ENCODE results near the gene C22orf15. TPM values are rescaled to one million over a fixed set of nuclear protein-coding genes. Genes with fewer than 3 reads are reported as not detected.
A peak's percentile ranks its signal among the peaks of the same experiment; 100 is the strongest.

The C22orf15 gene
- total and polyA plus RNA-seq, 7 donors = 0.04 to 0.34 TPM; not detected in 5

DNA sequence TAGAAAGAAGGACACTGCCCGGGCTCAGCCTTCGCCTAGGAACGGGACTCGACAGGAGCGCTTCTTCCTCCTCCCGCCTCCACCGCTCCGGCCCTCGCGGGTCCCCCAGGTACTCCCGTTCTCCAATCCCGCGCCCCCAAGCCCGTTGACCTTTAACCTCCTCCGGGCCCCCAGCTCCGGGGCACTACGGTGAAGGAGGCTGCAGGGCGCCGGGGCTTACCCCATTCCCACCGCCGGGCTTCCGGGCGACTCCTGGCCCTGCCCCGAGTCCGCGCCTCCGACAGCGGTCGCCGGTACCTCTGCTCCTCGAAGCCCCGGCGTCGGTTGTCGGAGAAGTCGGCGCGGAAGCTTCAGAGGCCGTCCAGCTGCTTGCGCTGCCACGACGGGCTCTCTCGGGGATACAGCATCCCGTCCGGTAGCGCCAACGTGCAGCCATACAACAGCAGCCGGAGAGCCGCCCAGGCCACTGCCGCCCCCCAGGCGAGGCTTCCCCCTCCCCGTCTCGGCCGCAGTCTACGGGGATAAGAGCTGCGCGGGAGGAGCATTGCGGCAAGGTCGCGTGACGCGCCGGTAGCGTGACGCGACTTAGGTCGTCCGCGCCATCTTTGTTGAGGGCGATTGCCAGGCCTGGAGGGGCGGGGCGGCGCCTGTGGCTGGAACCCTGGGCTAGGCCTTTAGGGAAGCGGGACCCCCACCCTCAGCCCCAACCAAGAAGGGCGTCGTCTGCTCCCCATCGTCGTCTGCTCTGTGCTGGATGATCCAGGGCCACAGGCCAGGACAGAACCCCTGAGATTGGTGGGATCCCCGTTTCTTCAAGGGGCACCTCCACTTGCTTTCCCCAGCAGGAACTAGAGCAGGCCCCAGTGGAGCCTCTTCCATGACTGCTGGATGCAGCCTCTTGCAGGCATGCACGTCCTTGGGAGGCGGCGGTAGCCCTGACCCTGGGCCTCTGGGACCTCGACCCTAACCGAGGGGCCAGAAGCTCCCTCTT, 45.7 kb upstream of the C22orf15 start:
- ATAC-seq = peak; percentile 92 to 97 (median 94)
- DNase-seq = peak; percentile 87 to 90
- TF ChIP-seq, protein P1, sequence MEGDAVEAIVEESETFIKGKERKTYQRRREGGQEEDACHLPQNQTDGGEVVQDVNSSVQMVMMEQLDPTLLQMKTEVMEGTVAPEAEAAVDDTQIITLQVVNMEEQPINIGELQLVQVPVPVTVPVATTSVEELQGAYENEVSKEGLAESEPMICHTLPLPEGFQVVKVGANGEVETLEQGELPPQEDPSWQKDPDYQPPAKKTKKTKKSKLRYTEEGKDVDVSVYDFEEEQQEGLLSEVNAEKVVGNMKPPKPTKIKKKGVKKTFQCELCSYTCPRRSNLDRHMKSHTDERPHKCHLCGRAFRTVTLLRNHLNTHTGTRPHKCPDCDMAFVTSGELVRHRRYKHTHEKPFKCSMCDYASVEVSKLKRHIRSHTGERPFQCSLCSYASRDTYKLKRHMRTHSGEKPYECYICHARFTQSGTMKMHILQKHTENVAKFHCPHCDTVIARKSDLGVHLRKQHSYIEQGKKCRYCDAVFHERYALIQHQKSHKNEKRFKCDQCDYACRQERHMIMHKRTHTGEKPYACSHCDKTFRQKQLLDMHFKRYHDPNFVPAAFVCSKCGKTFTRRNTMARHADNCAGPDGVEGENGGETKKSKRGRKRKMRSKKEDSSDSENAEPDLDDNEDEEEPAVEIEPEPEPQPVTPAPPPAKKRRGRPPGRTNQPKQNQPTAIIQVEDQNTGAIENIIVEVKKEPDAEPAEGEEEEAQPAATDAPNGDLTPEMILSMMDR (IDR thresholded peaks at IDR 0.05) = no peak
- intact Hi-C loops (cut with DNase I) = loop anchor here in 1 of 2 donors (5.0 kb wide), 1 partner anchor 35 kb away; no protein-coding TSS in a partner anchor
- H3K27me3 ChIP-seq (ENCODE audit: insufficient read depth in 3 of 3, low read length in 2 of 3) = no peaks in the 10 kb centered on the region
- peaks cover 3% of the 10 kb centered on the region for H3K4me1 ChIP-seq
- 5 to 6% (median 5%) methylated on average over 79 to 84 of the region's 84 CpGs for WGBS, 3 donors
- no peaks in the 10 kb centered on the region for H3K9me3 ChIP-seq
- H3K36me3 ChIP-seq (ENCODE audit: insufficient read depth in 1 of 2, low read depth in 1 of 2) = peaks cover 0 to 27% of the 10 kb centered on the region in 2 donors
- H3K27ac ChIP-seq = peak overlapping the region; percentile 85
- peak overlapping the region; percentile 98 for H3K4me3 ChIP-seq

DNA sequence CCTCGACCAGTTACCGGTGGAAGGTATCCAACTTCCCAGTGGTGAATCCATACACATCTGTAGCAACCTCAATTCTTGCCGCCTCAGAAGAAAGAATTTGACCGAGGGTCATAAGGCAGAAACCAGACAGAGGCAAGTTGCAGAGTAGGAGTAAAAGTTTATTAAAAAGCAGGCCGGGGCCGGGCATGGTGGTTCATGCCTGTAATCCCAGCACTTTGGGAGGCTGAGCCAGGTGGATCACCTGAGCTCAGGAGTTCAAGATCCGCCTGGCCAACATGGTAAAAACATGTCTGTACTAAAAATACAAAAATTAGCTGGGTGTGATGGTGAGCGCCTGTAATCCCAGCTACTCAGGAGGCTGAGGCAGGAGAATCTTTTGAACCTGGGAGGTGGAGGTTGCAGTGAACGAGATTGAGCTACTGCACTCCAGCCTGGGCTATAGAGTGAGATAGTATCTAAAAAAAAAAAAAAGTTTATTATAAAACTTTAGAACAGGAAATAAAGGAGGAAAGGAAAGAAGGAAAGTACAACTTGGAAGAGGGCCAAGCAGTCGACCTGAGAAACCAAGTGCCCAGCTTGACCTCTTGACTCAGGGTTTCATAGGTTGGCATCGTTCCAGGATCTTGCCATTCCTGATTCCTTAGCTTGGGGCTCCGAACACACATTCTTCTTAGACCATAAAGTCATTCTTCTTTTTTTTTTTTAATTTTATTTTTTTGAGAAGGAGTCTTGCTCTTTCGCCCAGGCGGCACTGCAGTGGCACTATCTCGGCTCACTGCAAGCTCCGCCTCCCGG, 44.2 kb upstream of the C22orf15 start:
- DNase-seq = no peak
- intact Hi-C loops (cut with DNase I) = loop anchor here in 1 of 2 donors (5.0 kb wide), 1 partner anchor 36 kb away; no protein-coding TSS in a partner anchor
- ATAC-seq = no peak
- WGBS, 3 donors = 86 to 88% (median 86%) methylated on average over 17 of the region's 17 CpGs
- TF ChIP-seq, protein P1 (IDR thresholded peaks at IDR 0.05) = no peak
- Histone ChIP-seq H3K27ac (no peak overlapping the region), H3K4me1 (peaks cover 3% of the 10 kb centered on the region), H3K36me3 (ENCODE audit: insufficient read depth in 1 of 2, low read depth in 1 of 2) (peaks cover 0 to 12% of the 10 kb centered on the region in 2 donors), H3K4me3 (no peak overlapping the region), H3K27me3 (ENCODE audit: insufficient read depth in 3 of 3, low read length in 2 of 3) (no peaks in the 10 kb centered on the region), H3K9me3 (no peaks in the 10 kb centered on the region)

DNA sequence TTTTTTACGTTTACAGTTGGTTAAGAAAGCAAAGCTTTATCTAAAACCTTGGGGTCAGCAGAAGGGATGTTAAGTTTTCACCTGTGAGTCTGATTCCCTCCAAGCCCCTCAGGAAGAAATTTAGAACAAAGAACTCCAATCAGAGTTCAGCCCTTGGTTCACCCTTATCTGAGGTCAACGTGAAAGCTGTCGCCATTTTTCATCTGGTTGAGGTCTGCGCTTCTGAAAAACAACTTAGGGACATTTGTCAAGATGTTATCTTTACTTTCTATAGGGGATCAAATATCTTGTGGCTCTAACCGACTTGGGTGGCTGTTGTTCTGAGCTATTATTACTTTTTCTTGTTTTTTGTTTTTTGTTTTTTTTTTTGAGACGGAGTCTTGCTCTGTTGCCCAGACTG, 41.9 kb upstream of the C22orf15 start:
- TF ChIP-seq, protein P1 (IDR thresholded peaks at IDR 0.05) = no peak
- Histone ChIP-seq H3K27me3 (ENCODE audit: insufficient read depth in 3 of 3, low read length in 2 of 3) (no peaks in the 10 kb centered on the region), H3K9me3 (no peaks in the 10 kb centered on the region), H3K27ac (no peak overlapping the region), H3K4me1 (peaks cover 3% of the 10 kb centered on the region), H3K4me3 (no peak overlapping the region), H3K36me3 (ENCODE audit: insufficient read depth in 1 of 2, low read depth in 1 of 2) (no peaks in the 10 kb centered on the region)
- no peak for ATAC-seq
- WGBS, 3 donors = 71 to 77% (median 76%) methylated on average over 6 of the region's 6 CpGs
- DNase-seq = no peak
- intact Hi-C loops (cut with DNase I) = no loop called here

DNA sequence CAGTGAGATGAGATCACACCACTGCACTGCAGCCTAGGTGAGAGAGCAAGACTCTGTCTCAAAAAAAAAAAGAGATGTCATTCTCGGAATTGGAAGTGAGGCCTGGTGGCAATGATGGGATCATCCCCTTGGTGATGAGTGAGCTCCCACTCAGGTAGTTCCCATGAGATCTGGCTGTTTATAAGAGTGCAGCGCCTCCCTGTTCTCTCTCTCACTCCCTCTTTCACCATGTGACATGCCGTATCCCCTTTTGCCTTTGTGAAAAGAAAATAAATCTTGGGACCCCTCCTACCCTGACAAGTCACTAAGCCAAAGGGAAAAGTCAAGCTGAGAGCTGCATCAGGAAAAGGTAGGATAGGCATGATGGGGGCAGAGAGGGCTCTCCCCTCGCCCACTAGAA, 40.6 kb upstream of the C22orf15 start:
- intact Hi-C loops (cut with DNase I) = no loop called here
- Histone ChIP-seq H3K4me3 (no peak overlapping the region), H3K27ac (no peak overlapping the region), H3K4me1 (no peaks in the 10 kb centered on the region), H3K27me3 (ENCODE audit: insufficient read depth in 3 of 3, low read length in 2 of 3) (no peaks in the 10 kb centered on the region), H3K9me3 (no peaks in the 10 kb centered on the region), H3K36me3 (ENCODE audit: insufficient read depth in 1 of 2, low read depth in 1 of 2) (no peaks in the 10 kb centered on the region)
- TF ChIP-seq, protein P1 (IDR thresholded peaks at IDR 0.05) = no peak
- WGBS, 3 donors = 69 to 79% (median 74%) methylated on average over 4 of the region's 4 CpGs
- ATAC-seq (no peak), DNase-seq (no peak)
